Trophoblast cell (in vitro differentiated cells and primary cell): ENCODE results near the gene HYLS1.

Experiments used
- DNase-seq, 2 donors: peaks; one replicate each; pipeline ENCODE4 v3.0.0-alpha.2; 2016
- H2AFZ ChIP-seq: 2 replicates; pipeline ENCODE4 v1.6.1; 2013; ENCODE audit warnings: low read length, moderate library complexity, mild to moderate bottlenecking; ENCODE audit not compliant: insufficient read depth, poor library complexity
- H2AK5ac ChIP-seq: 2 replicates; pipeline ENCODE4 v1.6.1; 2013; ENCODE audit warnings: mild to moderate bottlenecking, low read length
- H2BK120ac ChIP-seq: 2 replicates; pipeline ENCODE4 v1.6.1; 2013; ENCODE audit warnings: low read length, mild to moderate bottlenecking, moderate library complexity; ENCODE audit not compliant: insufficient read depth, poor library complexity
- H2BK12ac ChIP-seq: 2 replicates; pipeline ENCODE4 v1.6.1; 2013; ENCODE audit warnings: mild to moderate bottlenecking, low read length, moderate library complexity
- H2BK5ac ChIP-seq: 2 replicates; pipeline ENCODE4 v1.6.1; 2013; ENCODE audit warnings: low read length, low read depth, moderate library complexity, mild to moderate bottlenecking; ENCODE audit not compliant: poor library complexity
- H3K14ac ChIP-seq: 2 replicates; pipeline ENCODE4 v1.6.1; 2013; ENCODE audit warnings: mild to moderate bottlenecking, low read length
- H3K18ac ChIP-seq: 2 replicates; pipeline ENCODE4 v1.6.1; 2013; ENCODE audit warnings: mild to moderate bottlenecking, low read length
- H3K23ac ChIP-seq: 2 replicates; pipeline ENCODE4 v1.6.1; 2013; ENCODE audit warnings: low read length
- H3K27ac ChIP-seq: 2 replicates; pipeline ENCODE4 v1.5.1; 2013; ENCODE audit warnings: low read depth, mild to moderate bottlenecking, inconsistent platforms, low read length, moderate library complexity
- H3K27me3 ChIP-seq: 2 replicates; pipeline ENCODE4 v1.6.1; 2013; ENCODE audit warnings: inconsistent platforms, mild to moderate bottlenecking, low read length, moderate library complexity; ENCODE audit not compliant: insufficient read depth
- H3K36me3 ChIP-seq, 2 experiments: 1 replicate in 1 of 2; 2 replicates in 1 of 2; pipeline ENCODE4 v1.6.1; 2013; ENCODE audit warnings: low read length in 2 of 2, mild to moderate bottlenecking in 2 of 2, moderate library complexity in 1 of 2; ENCODE audit not compliant: insufficient read depth in 2 of 2, control insufficient read depth in 1 of 2
- H3K4ac ChIP-seq: 2 replicates; pipeline ENCODE4 v1.6.1; 2013; ENCODE audit warnings: low read depth, mild to moderate bottlenecking, low read length, moderate library complexity
- H3K4me1 ChIP-seq, 2 experiments: 1 replicate in 1 of 2; 2 replicates in 1 of 2; pipeline ENCODE4 v1.6.1; 2013; ENCODE audit warnings: low read length in 2 of 2, mild to moderate bottlenecking in 2 of 2, moderate library complexity in 1 of 2; ENCODE audit not compliant: insufficient read depth in 2 of 2, control insufficient read depth in 1 of 2
- H3K4me2 ChIP-seq: 2 replicates; pipeline ENCODE4 v1.6.1; 2013; ENCODE audit warnings: inconsistent platforms, mild to moderate bottlenecking, low read length, moderate library complexity
- H3K4me3 ChIP-seq: 2 replicates; pipeline ENCODE4 v1.5.1; 2013; ENCODE audit warnings: mild to moderate bottlenecking, low read depth, low read length, inconsistent platforms
- H3K79me1 ChIP-seq: one replicate; pipeline ENCODE4 v1.6.1; 2013; ENCODE audit warnings: low read length
- H3K79me2 ChIP-seq: 2 replicates; pipeline ENCODE4 v1.6.1; 2013; ENCODE audit warnings: low read length, mild to moderate bottlenecking; ENCODE audit not compliant: control insufficient read depth, insufficient read depth, poor library complexity
- H3K9ac ChIP-seq: 2 replicates; pipeline ENCODE4 v1.6.1; 2013; ENCODE audit warnings: mild to moderate bottlenecking, low read length
- H3K9me3 ChIP-seq: 2 replicates; pipeline ENCODE4 v1.6.1; 2013; ENCODE audit warnings: low read depth, mild to moderate bottlenecking, control low read depth, inconsistent platforms, low read length; ENCODE audit not compliant: insufficient read depth
- H4K12ac ChIP-seq: 2 replicates; pipeline ENCODE4 v1.6.1; 2013; ENCODE audit warnings: low read depth, mild to moderate bottlenecking, low read length, moderate library complexity
- H4K8ac ChIP-seq: 2 replicates; pipeline ENCODE4 v1.6.1; 2013; ENCODE audit warnings: low read depth, mild to moderate bottlenecking, low read length, moderate library complexity
- H4K91ac ChIP-seq: one replicate; pipeline ENCODE4 v1.6.1; 2013; ENCODE audit warnings: low read depth, mild to moderate bottlenecking, low read length, moderate library complexity
- WGBS: extraction: QIAGEN DNeasy Blood & Tissue Kit; methylation state at CpG from one replicate; pipeline ENCODE4 v1.1.7; 2013; ENCODE audit warnings: missing lambda C conversion rate; ENCODE audit not compliant: insufficient read length, insufficient coverage; ENCODE audit errors: extremely low coverage; 5-methylcytosine and 5-hydroxymethylcytosine counted together

HYLS1 gene

GRCh38 chr11:125892994-125893393 is 5.5 kb downstream of the HYLS1 start:
- Histone ChIP-seq H3K9me3 (no peaks in the 10 kb centered on the region), H3K4me3 (no peak overlapping the region), H2AFZ (no peak overlapping the region), H2AK5ac (no peak overlapping the region), H3K27me3 (no peaks in the 10 kb centered on the region), H3K23ac (no peak overlapping the region), H4K8ac (no peak overlapping the region), H3K36me3 (peaks cover 3 to 11% of the 10 kb centered on the region in 2 experiments), H2BK12ac (no peak overlapping the region), H3K4me2 (no peak overlapping the region), H2BK5ac (no peak overlapping the region), H2BK120ac (no peak overlapping the region), H3K14ac (no peak overlapping the region), H3K27ac (no peak overlapping the region), H3K9ac (no peak overlapping the region), H4K91ac (no peak overlapping the region), H3K79me1 (no peaks in the 10 kb centered on the region), H3K79me2 (no peaks in the 10 kb centered on the region), H4K12ac (no peak overlapping the region), H3K18ac (no peak overlapping the region), H3K4me1 (peaks cover 0 to 4% of the 10 kb centered on the region in 2 experiments), H3K4ac (no peak overlapping the region)
- DNase-seq: no peak

GRCh38 chr11:125901872-125902271 is 14.4 kb downstream of the HYLS1 start:
- H3K36me3 ChIP-seq: peaks cover 3 to 7% of the 10 kb centered on the region in 2 experiments
- no peak overlapping the region for H2BK120ac ChIP-seq
- H3K4me3 ChIP-seq: no peak overlapping the region
- H2AFZ ChIP-seq: no peak overlapping the region
- no peaks in the 10 kb centered on the region for H3K79me2 ChIP-seq
- H3K23ac ChIP-seq: no peak overlapping the region
- no peak overlapping the region for H3K4ac ChIP-seq
- peaks cover 13% of the 10 kb centered on the region for H3K27me3 ChIP-seq
- H3K18ac ChIP-seq: no peak overlapping the region
- H3K9me3 ChIP-seq: peaks cover 6% of the 10 kb centered on the region
- no peak overlapping the region for H3K27ac ChIP-seq
- H4K12ac ChIP-seq: no peak overlapping the region
- no CpG with 5 or more reads among the region's 6 CpGs for WGBS
- no peak overlapping the region for H2AK5ac ChIP-seq
- H3K79me1 ChIP-seq: no peaks in the 10 kb centered on the region
- H3K4me2 ChIP-seq: peak overlapping the region; percentile 26
- H2BK12ac ChIP-seq: no peak overlapping the region
- H3K14ac ChIP-seq: no peak overlapping the region
- peaks cover 8% of the 10 kb centered on the region in 2 experiments for H3K4me1 ChIP-seq
- H4K8ac ChIP-seq: peak overlapping the region; percentile 41
- no peak overlapping the region for H2BK5ac ChIP-seq
- H4K91ac ChIP-seq: no peak overlapping the region
- no peak for DNase-seq
- peak overlapping the region; percentile 64 for H3K9ac ChIP-seq

- peak in 1 of 2 donors; percentile 21 for DNase-seq
- H4K12ac ChIP-seq: no peak overlapping the region
- H4K8ac ChIP-seq: peak overlapping the region; percentile 59
- no peak overlapping the region for H2BK120ac ChIP-seq
- no peak overlapping the region for H3K18ac ChIP-seq
- no peak overlapping the region for H3K14ac ChIP-seq
- H3K9ac ChIP-seq: peak overlapping the region; percentile 84
- no peaks in the 10 kb centered on the region for H3K79me1 ChIP-seq
- no peak overlapping the region for H2BK12ac ChIP-seq
- peak overlapping the region; percentile 84 for H3K4me2 ChIP-seq
- H3K23ac ChIP-seq: no peak overlapping the region
- no CpG with 5 or more reads among the region's 20 CpGs for WGBS
- H2AFZ ChIP-seq: peak overlapping the region; percentile 66
- H2AK5ac ChIP-seq: no peak overlapping the region
- peak overlapping the region; percentile 67 for H3K4me3 ChIP-seq
- H3K27me3 ChIP-seq: peaks cover 13% of the 10 kb centered on the region
- H3K36me3 ChIP-seq: peaks cover 3 to 7% of the 10 kb centered on the region in 2 experiments
- H3K79me2 ChIP-seq: no peaks in the 10 kb centered on the region
- H2BK5ac ChIP-seq: no peak overlapping the region
- H4K91ac ChIP-seq: no peak overlapping the region
- H3K9me3 ChIP-seq: peaks cover 6% of the 10 kb centered on the region
- no peak overlapping the region for H3K4ac ChIP-seq
- H3K27ac ChIP-seq: no peak overlapping the region
- peaks cover 8% of the 10 kb centered on the region in 2 experiments for H3K4me1 ChIP-seq
These were observed 14.9 kb downstream of the HYLS1 start for GRCh38 chr11:125902277-125902926.

- Histone ChIP-seq H3K79me2 (no peaks in the 10 kb centered on the region), H2BK5ac (no peak within 1 kb of the TSS), H2AFZ (peak within 1 kb of the TSS; percentile 66), H3K4me3 (peak within 1 kb of the TSS; percentile 67), H3K23ac (no peak within 1 kb of the TSS), H3K27ac (no peak within 1 kb of the TSS), H3K36me3 (peaks cover 3 to 7% of the 10 kb centered on the region in 2 experiments), H4K91ac (no peak within 1 kb of the TSS), H3K9ac (peak within 1 kb of the TSS; percentile 84), H3K4ac (no peak within 1 kb of the TSS), H3K4me1 (peaks cover 8% of the 10 kb centered on the region in 2 experiments), H4K8ac (peak within 1 kb of the TSS; percentile 59), H2BK120ac (no peak within 1 kb of the TSS), H3K18ac (no peak within 1 kb of the TSS), H2BK12ac (no peak within 1 kb of the TSS), H3K79me1 (no peaks in the 10 kb centered on the region), H3K27me3 (peaks cover 13% of the 10 kb centered on the region), H3K9me3 (peaks cover 6% of the 10 kb centered on the region), H3K4me2 (peak within 1 kb of the TSS; percentile 84), H4K12ac (no peak within 1 kb of the TSS), H2AK5ac (no peak within 1 kb of the TSS), H3K14ac (no peak within 1 kb of the TSS)
- WGBS: no CpG with 5 or more reads among the region's 31 CpGs
- peak; percentile 79 to 92 for DNase-seq
These were observed 15.7 kb downstream of the HYLS1 start, which contains the start of gene PUS3 for GRCh38 chr11:125902927-125903710. PUS3 (minus strand) TSS chr11:125903206; CDS start chr11:125896284, 6,922 bp downstream.
